KMS-11 (cell line): ENCODE data around the gene KCNQ1.

Experiments used
- H2AFZ ChIP-seq: fragments of 200-600 bp; sonication (generic); 2 replicates; pipeline ENCODE4 v1.6.1; 2016; ENCODE audit warnings: antibody characterized with exemption, mixed run types, low read depth
- H3K27ac ChIP-seq: fragments of 200-600 bp; sonication (generic); 2 replicates; pipeline ENCODE4 v1.6.1; 2016; ENCODE audit warnings: mild to moderate bottlenecking, mixed run types
- H3K27me3 ChIP-seq: fragments of 200-600 bp; sonication (generic); 2 replicates; pipeline ENCODE4 v1.6.1; 2017; ENCODE audit warnings: mild to moderate bottlenecking, low read depth, mixed run types, moderate library complexity; ENCODE audit not compliant: insufficient read depth
- H3K36me3 ChIP-seq: fragments of 200-600 bp; sonication (generic); 2 replicates; pipeline ENCODE4 v1.6.1; 2017; ENCODE audit warnings: mild to moderate bottlenecking, mixed run types; ENCODE audit not compliant: insufficient read depth
- H3K4me1 ChIP-seq: fragments of 200-600 bp; sonication (generic); 2 replicates; pipeline ENCODE4 v1.6.1; 2016; ENCODE audit warnings: mild to moderate bottlenecking, low read depth, mixed run types; ENCODE audit not compliant: poor library complexity, severe bottlenecking
- H3K4me2 ChIP-seq: fragments of 200-600 bp; sonication (generic); 2 replicates; pipeline ENCODE4 v1.7.0; 2016; ENCODE audit warnings: mild to moderate bottlenecking, mixed run types
- H3K4me3 ChIP-seq: fragments of 200-600 bp; sonication (generic); IDR thresholded peaks from 2 replicates; pipeline ENCODE4 v1.6.1; 2017; ENCODE audit warnings: low read depth, low read length, mixed read lengths; ENCODE audit not compliant: insufficient read depth
- H3K79me2 ChIP-seq: fragments of 200-600 bp; sonication (generic); 2 replicates; pipeline ENCODE4 v1.6.1; 2016; ENCODE audit warnings: low read depth, mixed run types; ENCODE audit not compliant: insufficient read depth
- H3K9ac ChIP-seq: fragments of 200-600 bp; sonication (generic); 2 replicates; pipeline ENCODE4 v1.6.1; 2016; ENCODE audit warnings: mild to moderate bottlenecking, mixed run types
- H4K20me1 ChIP-seq: fragments of 200-600 bp; sonication (generic); 2 replicates; pipeline ENCODE4 v1.6.1; 2016; ENCODE audit warnings: mild to moderate bottlenecking, mixed run types; ENCODE audit not compliant: insufficient read depth
- TF ChIP-seq, protein P1 (sequence below): fragments of 200-600 bp; sonication (generic); conservative IDR thresholded peaks from 2 replicates; pipeline ENCODE4 v1.6.1; 2017; ENCODE audit warnings: low read depth, mild to moderate bottlenecking, antibody characterized with exemption, low read length, moderate library complexity, mixed read lengths

The KCNQ1 gene

DNA sequence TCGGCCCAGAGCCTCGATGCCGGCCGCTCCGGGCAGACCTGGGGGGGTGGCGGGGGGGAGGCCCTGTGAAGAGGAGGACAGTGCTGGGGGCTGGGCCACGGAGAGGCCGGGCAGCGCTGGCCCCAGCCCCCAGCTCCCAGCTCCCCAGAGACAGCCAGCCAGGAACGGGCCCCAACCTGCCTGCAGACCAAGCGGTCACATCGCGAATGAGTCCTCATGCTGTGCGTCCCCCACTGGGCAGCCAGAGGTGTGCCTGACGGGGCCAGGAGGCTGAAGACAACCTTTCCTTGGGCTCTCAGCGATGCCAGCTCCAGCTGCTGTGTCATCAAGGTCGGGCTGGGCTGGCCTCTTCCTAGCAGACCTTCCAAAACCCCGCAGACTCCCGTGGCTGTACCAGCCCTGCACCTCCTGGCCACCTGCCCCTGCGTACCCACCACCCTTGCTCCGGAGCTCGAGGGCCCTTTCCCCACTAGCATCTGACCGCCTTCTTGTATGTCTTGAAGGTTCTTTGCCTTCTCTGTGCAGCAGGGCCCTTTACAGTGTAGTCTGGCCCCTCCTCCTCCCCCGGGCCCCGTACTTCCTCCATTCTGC lies 352.4 kb downstream of the KCNQ1 start:
- H3K36me3 ChIP-seq, result no peaks in the 10 kb centered on the region
- no peak overlapping the region for H3K4me2 ChIP-seq
- H3K4me1 ChIP-seq, result no peaks in the 10 kb centered on the region
- H2AFZ ChIP-seq, result no peak overlapping the region
- TF ChIP-seq, protein P1, sequence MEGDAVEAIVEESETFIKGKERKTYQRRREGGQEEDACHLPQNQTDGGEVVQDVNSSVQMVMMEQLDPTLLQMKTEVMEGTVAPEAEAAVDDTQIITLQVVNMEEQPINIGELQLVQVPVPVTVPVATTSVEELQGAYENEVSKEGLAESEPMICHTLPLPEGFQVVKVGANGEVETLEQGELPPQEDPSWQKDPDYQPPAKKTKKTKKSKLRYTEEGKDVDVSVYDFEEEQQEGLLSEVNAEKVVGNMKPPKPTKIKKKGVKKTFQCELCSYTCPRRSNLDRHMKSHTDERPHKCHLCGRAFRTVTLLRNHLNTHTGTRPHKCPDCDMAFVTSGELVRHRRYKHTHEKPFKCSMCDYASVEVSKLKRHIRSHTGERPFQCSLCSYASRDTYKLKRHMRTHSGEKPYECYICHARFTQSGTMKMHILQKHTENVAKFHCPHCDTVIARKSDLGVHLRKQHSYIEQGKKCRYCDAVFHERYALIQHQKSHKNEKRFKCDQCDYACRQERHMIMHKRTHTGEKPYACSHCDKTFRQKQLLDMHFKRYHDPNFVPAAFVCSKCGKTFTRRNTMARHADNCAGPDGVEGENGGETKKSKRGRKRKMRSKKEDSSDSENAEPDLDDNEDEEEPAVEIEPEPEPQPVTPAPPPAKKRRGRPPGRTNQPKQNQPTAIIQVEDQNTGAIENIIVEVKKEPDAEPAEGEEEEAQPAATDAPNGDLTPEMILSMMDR, result no peak
- H3K4me3 ChIP-seq, result no peak overlapping the region
- no peaks in the 10 kb centered on the region for H4K20me1 ChIP-seq
- no peak overlapping the region for H3K27ac ChIP-seq
- H3K9ac ChIP-seq, result no peak overlapping the region
- no peaks in the 10 kb centered on the region for H3K79me2 ChIP-seq
- H3K27me3 ChIP-seq, result no peaks in the 10 kb centered on the region

DNA sequence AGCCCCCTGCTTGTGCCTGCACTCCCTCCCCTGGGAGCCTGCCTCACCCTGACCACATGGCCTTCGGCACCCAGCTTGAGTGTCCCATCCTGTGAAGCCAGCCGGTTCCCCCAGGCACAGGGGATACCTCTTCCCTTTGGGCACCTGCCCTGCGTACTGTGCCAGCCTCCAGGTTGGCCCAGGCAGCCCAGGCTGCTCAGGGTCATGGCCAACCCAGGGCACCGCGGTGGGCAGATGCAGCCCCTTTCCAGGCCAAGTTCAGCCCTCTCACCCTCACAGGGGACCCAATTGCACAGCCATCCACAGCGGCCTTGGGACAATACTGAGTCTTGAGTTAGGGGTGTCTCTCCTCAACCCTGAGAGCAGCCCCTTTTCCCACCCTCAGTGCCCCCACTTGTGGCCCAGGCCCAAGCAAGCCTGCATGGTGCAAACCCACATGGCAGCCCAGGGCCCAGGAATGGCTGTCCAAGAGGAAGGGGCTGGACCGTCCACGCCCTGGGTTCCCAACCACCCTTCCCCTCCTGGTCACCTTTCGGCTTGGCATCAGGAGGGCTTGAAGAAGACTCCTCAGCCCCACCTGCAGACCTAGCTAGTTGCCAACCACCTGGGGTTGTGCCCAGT lies 353.0 kb downstream of the KCNQ1 start:
- no peak overlapping the region for H3K4me3 ChIP-seq
- no peaks in the 10 kb centered on the region for H3K36me3 ChIP-seq
- H4K20me1 ChIP-seq, result no peaks in the 10 kb centered on the region
- no peaks in the 10 kb centered on the region for H3K79me2 ChIP-seq
- H3K27ac ChIP-seq, result no peak overlapping the region
- H2AFZ ChIP-seq, result no peak overlapping the region
- TF ChIP-seq, protein P1, result no peak
- no peaks in the 10 kb centered on the region for H3K4me1 ChIP-seq
- no peak overlapping the region for H3K4me2 ChIP-seq
- no peak overlapping the region for H3K9ac ChIP-seq
- no peaks in the 10 kb centered on the region for H3K27me3 ChIP-seq

DNA sequence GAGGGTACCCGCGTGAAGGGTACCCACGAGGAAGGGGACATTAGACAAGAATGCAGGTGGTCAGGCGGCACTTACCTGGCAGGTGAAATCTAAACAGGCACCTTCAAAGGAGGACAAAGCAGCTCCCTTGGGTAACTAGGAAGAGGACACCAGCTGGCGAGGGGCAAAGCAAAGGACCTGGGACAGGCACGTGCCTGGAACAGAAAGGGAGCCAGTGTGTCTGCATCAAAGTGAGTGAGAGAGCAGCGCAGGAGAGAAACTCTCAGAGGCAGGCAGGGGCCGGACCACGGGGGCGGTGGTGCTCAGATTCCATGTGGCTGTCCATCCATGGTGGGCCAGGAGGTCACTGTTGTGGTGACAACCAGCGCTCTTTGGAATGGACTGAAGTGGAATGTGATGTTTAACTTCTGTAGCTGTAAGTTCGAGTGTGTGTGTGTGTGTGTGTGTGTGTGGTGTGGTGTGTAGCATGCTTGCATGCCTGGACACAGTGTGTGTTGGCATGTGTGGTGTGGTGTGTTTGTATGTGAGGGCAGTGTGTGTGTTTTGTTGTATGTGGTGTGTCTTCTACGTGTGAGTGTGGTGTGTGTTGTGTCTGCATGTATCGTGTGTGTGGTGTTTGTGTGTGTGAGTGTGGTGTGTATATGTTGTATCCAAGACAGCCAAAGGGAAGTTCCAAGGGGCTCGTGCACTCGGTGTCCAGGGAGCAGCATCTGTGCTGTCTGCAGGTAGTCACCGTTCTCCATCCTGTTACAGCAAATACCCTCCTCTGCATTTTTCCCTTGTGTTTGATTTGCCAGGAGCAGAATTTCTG lies 354.3 kb downstream of the KCNQ1 start:
- no peak overlapping the region for H3K27ac ChIP-seq
- no peaks in the 10 kb centered on the region for H3K79me2 ChIP-seq
- H3K27me3 ChIP-seq, result no peaks in the 10 kb centered on the region
- H3K4me3 ChIP-seq, result no peak overlapping the region
- no peak overlapping the region for H2AFZ ChIP-seq
- no peak overlapping the region for H3K9ac ChIP-seq
- no peaks in the 10 kb centered on the region for H3K4me1 ChIP-seq
- TF ChIP-seq, protein P1, result no peak
- H4K20me1 ChIP-seq, result no peaks in the 10 kb centered on the region
- no peak overlapping the region for H3K4me2 ChIP-seq
- H3K36me3 ChIP-seq, result no peaks in the 10 kb centered on the region

DNA sequence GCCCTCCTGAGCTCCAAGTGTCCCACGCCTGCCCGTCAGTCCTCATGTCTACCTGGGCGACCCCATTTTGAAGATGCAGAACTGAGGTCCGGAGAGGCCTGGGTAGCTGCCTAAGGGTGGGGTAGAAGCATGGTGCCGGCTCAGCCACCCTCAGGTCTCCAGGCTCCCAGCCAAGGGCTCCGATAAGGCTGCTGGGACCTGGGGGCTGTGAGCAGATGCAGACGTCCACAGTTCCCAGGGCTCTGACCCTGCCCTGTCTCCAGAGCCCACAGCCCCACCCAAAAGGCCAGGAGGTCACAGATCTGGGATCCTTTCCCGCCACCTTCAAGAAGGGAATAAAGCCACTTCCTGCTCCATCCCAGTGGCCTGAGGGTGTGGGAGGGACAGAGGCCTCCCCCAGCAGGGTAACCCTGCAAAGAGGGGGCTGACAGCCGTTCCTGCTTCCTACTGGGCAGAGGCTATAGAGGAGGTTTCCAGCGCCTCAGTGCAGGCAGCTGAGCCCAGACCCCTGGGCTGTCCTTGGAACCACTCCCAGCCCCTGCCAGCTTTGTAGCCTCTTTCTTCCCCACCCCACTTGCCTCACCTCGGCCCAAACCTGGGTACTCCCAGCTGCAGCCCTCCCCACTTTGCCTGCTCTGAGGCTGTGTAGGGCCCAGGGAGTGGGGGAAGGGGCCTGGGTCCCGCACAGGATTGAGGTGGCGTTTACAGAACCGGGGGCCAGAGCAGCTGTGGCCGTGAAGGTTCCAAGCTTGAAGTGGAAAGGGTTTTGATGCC lies 355.3 kb downstream of the KCNQ1 start:
- Histone ChIP-seq H3K4me2 (no peak overlapping the region), H4K20me1 (no peaks in the 10 kb centered on the region), H3K4me3 (no peak overlapping the region), H3K27ac (no peak overlapping the region), H2AFZ (no peak overlapping the region), H3K79me2 (no peaks in the 10 kb centered on the region), H3K27me3 (no peaks in the 10 kb centered on the region), H3K36me3 (no peaks in the 10 kb centered on the region), H3K4me1 (no peaks in the 10 kb centered on the region), H3K9ac (no peak overlapping the region)
- TF ChIP-seq, protein P1, result no peak
